KG1 (cell line): ENCODE results near the gene DRGX.

Source experiments
- DNase-seq: peaks from one replicate; lab custom pipeline; 2025; lab: John Stamatoyannopoulos, UW

Gene DRGX

GRCh38 chr10:49382226-49382625 is 13.7 kb downstream of the DRGX start:
- no peak for DNase-seq

GRCh38 chr10:49381111-49381900 is 14.6 kb downstream of the DRGX start:
- no peak for DNase-seq

- no peak for DNase-seq
These were observed 16.1 kb downstream of the DRGX start for GRCh38 chr10:49379596-49380410.

GRCh38 chr10:49377256-49377655 is 18.6 kb downstream of the DRGX start:
- DNase-seq: no peak

DNA sequence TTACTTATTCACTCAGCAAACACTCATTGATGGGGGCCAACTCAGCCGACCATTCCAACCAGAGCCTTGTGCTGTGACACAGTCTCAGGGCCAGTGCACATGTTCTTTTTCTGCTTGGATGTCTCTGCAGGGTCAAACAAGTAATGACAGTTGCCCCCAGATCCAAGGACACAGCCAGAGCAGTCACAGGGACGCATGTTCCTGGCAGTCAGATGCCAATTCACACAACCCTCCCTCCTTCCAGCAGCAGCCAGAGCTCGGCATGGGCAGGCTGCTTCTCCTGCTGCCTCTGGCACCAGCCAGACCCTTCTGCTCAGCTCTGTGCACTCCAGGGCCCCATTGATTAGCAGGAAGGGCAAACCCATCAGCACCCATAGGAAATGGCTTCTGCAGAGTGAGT is 20.3 kb downstream of the DRGX start:
- no peak for DNase-seq

DNA sequence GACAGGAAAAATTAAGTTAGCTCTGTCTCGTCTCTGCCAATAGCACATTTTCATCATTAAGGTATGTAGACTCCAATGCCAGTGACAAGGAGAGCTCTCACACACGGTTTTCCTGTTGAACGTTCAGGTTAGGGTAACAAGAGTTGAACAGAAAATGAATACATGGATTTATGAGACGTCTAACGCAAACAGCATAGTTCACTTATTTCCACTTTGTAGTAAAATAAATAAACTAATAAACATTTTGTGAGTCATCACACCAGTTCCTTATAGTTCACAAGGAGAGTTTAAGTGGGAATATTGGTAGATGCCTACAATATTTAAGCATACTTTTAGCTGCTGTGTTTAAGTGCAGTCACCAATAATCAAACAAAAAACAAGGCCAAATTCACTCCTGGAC is 21.1 kb downstream of the DRGX start:
- DNase-seq: no peak

DNA sequence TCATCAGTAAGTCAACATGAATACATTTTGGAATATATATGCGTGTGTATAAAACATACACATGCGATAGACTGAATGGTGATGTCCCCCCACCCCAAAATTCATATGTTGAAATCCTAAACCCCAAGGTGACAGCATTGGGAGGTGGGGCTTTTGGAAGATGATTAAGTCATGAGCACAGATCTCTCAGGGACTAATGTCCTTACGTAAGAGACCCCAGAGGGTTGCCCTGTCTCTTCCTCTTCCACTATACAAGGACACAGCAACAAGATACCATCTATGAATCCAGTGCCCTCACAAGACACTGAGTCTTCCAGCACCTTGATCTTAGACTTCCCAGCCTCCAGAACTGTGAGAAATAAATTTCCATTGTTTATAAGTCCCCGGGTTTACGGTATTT is 22.5 kb downstream of the DRGX start:
- DNase-seq: no peak

- DNase-seq: no peak
These were observed 23.9 kb downstream of the DRGX start for GRCh38 chr10:49371967-49372366.

GRCh38 chr10:49370326-49371100 is 25.4 kb downstream of the DRGX start:
- DNase-seq: no peak

DNA sequence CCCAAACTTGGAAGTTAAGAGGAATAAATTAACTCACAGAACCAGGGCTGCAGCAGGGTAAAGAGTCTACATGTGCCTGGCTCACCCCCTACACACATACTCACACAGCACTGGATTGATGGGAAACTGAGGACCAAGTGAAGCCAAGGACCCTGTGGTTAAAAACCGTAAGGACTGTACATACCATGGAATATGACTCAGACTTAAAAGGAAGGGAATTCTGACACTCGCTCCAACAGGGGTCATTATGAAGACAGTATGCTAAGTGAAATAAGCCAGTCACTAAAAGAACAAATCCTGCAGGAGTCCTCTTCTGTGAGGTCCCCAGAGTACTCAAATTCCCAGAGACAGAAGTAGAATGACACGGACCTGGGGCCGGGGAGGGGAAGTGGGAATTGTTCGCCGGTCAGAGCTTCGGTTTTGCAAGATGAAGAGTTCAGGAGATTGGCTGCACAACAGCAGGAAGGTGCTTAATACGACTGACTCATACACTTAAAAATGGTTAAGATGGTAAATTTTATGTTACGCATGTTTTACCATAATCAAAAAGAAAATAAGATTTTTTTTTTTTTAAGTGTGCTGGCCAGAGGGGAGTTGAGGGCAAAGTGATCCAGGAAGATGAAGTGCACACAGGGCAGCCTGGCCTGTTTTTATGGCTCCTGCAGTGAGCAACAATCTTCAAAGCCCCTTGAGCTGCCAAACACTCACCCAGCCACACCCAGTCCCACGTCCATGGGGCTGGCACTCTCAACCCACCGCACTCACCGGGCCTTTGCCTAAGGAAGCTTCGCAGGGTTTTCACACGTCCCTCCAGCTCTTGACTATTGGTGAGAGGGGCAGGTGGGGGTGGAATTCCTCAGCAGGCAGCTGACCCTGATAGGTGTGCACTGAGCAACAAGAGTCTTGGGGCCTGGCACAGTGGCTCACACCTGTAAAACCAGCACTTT is 26.4 kb downstream of the DRGX start:
- no peak for DNase-seq

DNA sequence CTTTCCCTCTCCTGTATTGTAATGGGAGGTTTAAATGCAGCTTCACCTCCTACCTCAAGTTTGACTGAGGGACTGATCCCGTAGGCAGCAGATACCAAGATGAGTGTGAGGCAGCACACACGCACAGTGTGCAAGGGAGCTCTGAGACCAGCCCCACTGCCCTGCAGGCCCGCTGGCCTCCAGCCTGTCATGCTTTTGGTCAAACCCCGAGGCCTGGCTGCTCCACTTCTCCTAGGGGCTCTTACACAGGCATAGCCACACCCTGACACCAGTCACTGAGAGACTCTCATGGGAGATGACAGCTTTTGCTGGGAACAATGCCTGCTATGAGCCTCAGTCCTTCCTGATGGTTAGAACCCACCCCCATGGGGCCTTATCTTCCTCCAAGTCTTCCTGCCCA is 27.6 kb downstream of the DRGX start:
- no peak for DNase-seq

GRCh38 chr10:49367600-49367999 is 28.3 kb downstream of the DRGX start:
- no peak for DNase-seq

GRCh38 chr10:49366460-49366859 is 29.4 kb downstream of the DRGX start:
- no peak for DNase-seq

DNA sequence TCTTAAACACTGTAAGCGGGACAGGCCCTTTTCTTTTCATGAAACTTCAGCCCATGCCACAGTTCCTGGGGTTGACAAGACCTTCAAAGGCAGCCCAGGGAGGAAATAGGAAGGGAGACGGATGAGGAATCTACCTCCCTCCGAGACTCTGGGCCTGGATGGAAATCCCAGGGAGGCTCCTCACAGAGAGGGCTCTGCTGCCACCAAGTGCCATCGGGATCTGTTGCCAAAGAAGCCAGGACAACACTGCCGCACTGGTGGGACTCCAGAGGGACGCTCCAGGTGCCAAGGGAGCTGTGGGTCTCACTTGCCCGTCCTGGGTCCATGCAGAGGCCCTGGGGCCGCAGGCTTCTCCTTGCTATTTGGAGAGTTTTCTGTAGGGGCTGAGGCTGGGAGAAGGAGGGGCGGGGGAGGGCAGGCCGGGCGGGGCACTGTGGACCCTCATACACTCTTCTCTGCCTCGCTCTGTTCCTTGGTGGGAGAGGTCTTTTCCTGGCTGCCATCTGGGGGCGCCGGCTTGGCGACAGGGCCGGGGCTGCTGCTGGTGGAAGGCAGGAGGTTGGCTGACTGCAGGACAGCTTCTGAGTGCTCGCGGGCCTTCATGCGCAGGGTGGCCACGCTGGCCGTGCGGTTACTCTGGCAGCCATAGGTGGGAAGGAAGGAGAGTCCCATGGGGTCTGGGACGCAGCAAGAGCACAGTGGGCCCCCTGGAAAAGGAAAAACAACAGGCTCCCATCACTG is 30.0 kb downstream of the DRGX start:
- no peak for DNase-seq

DNA sequence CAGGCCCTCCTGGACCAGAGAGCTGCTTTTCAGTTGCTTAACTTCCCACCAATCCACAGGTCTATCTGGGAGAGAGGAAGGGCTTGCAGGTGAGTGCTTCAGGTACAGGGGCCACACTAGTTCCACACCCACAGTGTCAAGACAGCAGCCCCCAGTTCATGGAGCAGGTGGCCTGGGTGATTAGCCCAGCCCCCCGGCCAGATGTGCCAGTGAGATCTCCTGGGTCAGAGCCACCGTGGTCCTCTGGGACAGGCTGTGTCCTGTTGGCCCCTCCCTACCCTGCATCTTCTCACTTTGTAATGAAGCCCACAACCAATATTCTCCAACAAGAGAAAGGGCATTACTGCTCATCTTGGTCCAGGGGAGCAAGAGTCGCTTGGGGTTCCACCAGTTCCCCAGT is 30.6 kb downstream of the DRGX start:
- no peak for DNase-seq

DNA sequence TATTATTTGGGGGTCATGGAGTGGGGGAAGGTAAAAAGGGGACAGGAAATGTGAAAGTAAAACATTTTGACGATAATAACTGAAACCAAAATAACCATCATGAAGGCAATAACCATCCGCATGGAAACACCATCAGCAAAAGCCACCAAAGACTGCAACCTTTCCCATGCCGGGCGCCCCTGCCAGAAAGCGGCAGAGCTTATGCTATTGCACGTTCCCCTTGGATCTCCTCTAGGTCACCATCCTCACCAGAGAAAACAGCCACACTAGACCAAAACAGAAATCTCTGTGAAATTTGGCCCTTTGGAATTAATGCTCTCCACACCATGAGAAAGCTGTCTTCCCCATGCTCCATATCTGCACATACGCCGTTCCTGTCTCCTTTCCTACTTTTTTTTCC is 31.1 kb downstream of the DRGX start:
- DNase-seq: no peak

DNA sequence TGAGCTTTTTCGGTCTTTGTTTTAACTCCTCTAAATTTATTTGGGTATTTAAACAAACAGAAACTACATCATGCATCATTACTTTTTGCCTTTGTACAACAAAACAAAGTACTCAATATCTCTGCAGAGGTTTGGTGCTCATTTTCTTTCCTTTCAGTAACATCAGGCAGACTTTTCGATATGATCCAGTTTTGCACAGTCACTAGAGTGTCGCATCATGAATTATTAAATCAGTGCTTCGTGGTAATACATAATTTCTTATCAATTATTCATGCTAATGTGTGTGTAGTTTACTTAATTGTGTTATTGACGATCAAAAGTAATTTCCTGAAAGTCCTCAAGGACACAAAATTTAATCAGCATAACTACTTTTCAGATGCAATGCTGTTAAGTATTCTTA is 31.8 kb downstream of the DRGX start:
- DNase-seq: no peak

- no peak for DNase-seq
These were observed 32.4 kb downstream of the DRGX start for GRCh38 chr10:49363309-49364031.

- no peak for DNase-seq
These were observed 33.2 kb downstream of the DRGX start for GRCh38 chr10:49362596-49363260.
